Fibroblast of pulmonary artery (primary cell): Measurements from ENCODE around the gene IL24.
"Not testable (repeated sequence)": the region's sequence is repeated elsewhere in the genome, so short reads cannot be mapped to it uniquely, and the experiment has no call there.

Experiments used
- DNase-seq: peaks from one replicate; pipeline ENCODE4 v3.0.0-alpha.2; 2010; ENCODE audit warnings: low read depth
- H3K4me3 ChIP-seq: replicated peaks from 2 replicates; pipeline ENCODE4 v1.5.1; 2011; ENCODE audit warnings: low read depth, mild to moderate bottlenecking, control low read depth, low read length, moderate library complexity
- TF ChIP-seq, protein P1 (sequence below): IDR thresholded peaks from 2 replicates; pipeline ENCODE4 v1.5.1; 2011; ENCODE audit warnings: mild to moderate bottlenecking, control low read depth, low read length, inconsistent platforms; ENCODE audit errors: missing control alignments

Gene IL24

GRCh38 chr1:206897175-206897574, at the start of gene IL24:
IL24 (plus strand) TSS chr1:206897443; CDS start chr1:206897833, 390 bp downstream.
- TF ChIP-seq, protein P1, sequence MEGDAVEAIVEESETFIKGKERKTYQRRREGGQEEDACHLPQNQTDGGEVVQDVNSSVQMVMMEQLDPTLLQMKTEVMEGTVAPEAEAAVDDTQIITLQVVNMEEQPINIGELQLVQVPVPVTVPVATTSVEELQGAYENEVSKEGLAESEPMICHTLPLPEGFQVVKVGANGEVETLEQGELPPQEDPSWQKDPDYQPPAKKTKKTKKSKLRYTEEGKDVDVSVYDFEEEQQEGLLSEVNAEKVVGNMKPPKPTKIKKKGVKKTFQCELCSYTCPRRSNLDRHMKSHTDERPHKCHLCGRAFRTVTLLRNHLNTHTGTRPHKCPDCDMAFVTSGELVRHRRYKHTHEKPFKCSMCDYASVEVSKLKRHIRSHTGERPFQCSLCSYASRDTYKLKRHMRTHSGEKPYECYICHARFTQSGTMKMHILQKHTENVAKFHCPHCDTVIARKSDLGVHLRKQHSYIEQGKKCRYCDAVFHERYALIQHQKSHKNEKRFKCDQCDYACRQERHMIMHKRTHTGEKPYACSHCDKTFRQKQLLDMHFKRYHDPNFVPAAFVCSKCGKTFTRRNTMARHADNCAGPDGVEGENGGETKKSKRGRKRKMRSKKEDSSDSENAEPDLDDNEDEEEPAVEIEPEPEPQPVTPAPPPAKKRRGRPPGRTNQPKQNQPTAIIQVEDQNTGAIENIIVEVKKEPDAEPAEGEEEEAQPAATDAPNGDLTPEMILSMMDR: no peak
- H3K4me3 ChIP-seq: peak within 1 kb of the TSS; percentile 40
- peak; percentile 63 for DNase-seq

DNA sequence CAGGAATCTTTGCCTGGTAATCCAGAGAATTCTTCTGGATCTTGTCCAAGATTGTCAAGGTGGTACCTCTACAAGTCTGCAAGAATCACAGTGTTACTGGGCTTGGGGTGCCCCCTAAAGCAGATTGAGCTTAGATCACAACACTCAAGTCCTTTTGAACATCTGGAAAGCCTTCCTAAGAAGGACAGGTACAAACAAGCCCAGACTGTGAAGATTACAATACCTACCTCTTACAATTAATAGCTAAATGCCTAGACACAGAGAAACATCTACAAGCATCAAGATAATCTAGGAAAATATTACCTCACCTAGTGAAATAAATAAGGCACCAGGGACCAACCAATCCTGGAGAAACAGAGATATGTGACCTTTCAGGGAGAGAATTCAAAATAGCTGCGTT, 49.3 kb upstream of the IL24 start:
- no peak for DNase-seq
- no peak overlapping the region for H3K4me3 ChIP-seq
- TF ChIP-seq, protein P1: no peak

DNA sequence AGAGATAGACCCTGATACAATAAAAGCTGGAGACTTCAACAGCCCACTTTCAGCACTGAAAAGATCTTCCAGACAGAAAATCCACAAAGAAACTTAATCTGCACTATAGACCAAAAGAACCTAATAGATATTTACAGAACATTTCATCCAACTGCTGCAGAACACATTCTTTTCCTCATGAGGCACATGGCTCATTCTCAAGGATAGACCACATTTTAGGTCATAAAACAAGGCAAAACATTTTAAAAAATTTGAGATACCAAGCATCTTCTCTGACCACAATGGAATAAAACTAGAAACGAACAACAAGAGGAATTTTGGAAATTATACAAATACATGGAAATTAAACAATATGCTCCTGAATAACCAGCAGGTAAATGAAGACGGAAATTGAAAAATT, 46.8 kb upstream of the IL24 start:
- DNase-seq: no peak
- H3K4me3 ChIP-seq: no peak overlapping the region
- TF ChIP-seq, protein P1: no peak

DNA sequence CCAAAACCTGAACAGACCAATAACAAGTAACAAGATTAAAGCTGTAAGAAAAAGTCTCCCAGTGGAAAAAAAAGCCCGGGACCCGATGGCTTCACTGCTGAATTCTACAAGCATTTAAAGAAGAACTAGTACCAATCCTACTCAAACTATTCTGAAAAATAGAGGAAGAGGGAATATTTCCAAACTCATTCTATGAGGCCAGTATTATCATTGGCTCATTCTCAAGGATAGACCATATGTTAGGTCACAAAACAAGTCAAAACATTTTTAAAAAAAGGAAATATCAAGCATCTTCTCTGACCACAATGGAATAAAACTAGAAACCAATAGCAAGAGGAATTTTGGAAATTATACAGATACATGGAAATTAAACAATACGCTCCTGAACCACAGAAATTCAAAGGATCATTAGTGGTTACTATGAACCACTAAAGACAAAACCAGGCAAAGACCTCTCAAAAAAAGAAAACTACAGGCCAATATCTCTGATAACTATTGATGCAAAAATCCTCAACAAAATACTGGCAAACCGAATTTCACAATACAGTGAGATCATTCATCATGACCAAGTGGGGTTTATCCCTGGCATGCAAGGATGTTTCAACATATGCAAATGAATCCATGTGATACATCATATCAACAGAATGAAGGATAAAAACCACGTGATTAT, 45.8 kb upstream of the IL24 start:
- no peak overlapping the region for H3K4me3 ChIP-seq
- DNase-seq: peak; percentile 86
- TF ChIP-seq, protein P1: no peak

GRCh38 chr1:206852662-206853061, 44.6 kb upstream of the IL24 start:
- H3K4me3 ChIP-seq, DNase-seq: not testable (repeated sequence)

DNA sequence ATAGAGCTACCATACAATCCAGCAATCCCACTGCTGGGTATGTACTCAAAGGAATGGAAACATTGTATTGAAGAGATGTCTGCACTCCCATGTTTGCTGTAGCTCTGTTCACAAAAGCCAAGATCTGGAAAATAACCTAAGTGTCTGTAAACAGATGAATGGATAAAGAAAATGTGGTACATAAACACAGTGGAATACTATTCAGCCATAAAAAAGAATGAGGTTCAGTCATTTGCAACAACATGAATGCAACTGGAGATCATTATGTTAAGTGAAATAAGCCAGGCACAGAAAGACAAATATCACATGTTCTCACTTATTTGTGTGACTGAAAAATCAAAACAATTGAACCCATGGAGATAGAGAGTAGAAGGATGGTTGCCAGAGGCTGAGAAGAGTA, 43.5 kb upstream of the IL24 start:
- H3K4me3 ChIP-seq, DNase-seq: not testable (repeated sequence)

DNA sequence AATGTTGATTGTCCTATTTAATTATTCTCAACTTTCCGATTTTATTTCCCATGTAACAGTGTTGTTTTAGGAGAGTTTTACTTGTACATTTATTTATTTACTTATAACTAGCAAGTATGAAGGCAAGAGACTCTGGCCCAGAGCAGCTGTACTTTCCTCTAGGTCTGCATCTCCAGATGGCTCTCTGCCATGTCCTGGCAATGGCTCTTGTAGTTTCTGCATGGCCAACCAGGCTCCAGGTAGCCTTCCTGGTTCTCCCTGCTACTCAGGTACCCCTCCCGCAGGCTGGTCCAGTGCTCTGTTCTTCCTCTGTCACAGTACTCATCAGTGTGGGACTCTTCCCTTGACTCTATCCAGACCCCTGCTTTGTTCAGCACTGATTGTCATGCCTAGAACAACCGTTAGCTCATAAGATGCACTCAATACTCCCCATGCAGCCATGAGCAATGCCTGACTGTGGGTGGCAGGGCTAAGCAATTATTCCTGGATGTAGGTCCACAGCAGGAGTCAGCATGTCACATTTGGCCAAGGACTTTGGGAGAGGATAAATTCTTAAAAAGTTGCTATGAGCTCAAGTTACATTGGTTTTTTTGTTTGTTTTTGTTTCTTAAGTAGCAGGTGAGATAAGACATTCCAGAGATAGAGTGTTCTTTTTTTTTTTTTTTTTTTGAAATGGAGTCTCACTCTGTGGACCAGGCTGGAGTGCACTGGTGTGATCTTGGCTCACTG, 42.7 kb upstream of the IL24 start:
- TF ChIP-seq, protein P1: no peak
- H3K4me3 ChIP-seq: no peak overlapping the region
- DNase-seq: no peak

DNA sequence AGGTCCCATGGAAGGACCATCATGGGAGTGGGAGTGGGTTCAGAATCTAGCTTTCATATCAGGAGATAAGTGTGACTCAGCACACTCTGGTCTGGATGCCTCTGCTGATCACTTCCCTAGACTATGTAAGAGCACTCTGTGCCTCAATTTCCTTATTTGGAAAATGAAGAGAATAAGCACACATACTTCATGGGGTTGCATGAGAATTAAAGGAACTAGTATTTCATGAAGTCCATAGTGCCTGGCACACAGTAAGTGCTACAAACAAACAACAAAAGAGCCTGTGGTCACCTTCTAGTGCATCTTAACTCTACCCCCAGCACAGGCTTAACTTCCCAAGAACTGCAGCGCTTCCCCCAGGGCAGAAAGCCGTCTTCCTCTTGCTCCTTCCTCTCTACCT, 41.4 kb upstream of the IL24 start:
- H3K4me3 ChIP-seq: no peak overlapping the region
- DNase-seq: no peak

More for the DNA sequence above, 41.4 kb upstream of the IL24 start:
- TF ChIP-seq, protein P1: no peak
